Hypothalamus (tissue), 51 donors: Measurements from ENCODE around the gene PCDH15.

Experiments
- DNase-seq, 51 donors: peaks; one replicate each; lab custom pipeline; 2025; lab: John Stamatoyannopoulos, UW

PCDH15 gene

DNA sequence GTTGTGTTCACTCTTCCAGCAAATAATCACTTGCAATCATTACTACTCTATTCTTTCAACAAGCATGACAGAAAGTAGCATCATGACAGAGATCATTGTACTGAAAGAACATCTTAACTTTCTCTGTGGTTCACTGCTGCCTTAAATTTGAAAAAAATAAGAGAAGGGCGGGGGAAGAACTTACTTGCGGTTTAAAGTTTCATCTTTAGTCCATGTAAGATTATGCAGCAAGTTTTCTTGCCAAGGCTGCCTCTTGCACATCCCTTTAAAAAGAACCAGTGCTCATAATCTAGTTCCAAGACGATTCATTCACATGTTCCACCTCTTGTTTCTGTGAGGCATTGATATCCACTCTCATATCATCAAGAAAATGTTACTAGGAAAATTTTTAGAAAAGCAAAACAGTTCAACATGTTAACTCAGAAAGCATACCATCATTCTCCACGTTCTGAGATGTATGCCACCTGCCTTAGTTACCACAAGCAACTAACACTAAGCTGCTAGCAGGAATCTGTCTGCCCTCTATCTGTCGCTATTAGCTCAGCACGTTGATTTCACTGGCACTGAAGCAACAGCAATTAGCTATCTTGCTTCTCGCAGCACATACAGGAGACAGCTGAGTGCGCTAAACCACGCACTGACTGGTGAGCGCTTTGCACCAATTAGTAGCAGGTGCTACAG, at the start of gene PCDH15:
Gene PCDH15, minus strand, starts transcription at position 491 of the 681 bp plus-strand sequence. CDS start 136,969 bp downstream, outside the sequence.
- peak in 32 of 51 donors; percentile 1 to 58 (median 13) for DNase-seq

DNA sequence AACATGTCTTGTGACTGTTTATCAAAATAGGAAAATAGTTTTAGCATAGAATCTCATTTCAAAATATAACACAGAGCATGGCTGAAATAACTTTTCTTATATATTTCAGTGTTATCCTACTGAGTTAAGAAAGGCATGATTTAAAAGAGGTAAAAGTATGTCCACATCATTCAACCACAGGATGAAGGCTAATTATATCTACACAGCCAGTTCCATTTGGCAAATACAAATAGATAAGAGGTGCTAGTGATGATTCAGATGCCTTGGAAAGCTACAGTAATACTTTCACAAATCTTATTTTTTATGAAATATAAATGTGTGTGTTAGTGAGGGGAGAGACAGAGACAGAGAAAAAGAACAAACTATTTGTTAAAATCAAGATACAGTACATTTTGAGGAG, 42.9 kb upstream of the PCDH15 start:
- DNase-seq: no peak

GRCh38 chr10:54843085-54843646, 42.1 kb upstream of the PCDH15 start:
- no peak for DNase-seq

DNA sequence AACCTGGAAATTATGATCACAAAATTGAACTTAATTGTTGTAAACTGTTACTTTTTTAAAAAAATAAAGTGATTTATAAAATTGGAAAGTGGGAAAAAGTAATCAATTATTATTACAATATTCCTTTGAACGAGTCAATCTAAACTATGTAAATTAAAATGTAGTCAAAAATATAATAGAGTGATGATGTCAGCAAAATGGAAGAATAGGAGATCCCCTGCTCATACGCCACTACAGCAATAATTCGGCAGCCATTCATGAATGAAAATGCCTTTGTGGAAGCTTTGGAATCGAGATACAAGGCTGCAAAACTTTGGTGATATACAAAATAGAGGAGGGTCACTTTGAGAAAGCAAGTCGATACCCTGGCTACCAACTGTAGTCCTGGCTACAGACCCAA, 36.4 kb upstream of the PCDH15 start:
- no peak for DNase-seq

DNA sequence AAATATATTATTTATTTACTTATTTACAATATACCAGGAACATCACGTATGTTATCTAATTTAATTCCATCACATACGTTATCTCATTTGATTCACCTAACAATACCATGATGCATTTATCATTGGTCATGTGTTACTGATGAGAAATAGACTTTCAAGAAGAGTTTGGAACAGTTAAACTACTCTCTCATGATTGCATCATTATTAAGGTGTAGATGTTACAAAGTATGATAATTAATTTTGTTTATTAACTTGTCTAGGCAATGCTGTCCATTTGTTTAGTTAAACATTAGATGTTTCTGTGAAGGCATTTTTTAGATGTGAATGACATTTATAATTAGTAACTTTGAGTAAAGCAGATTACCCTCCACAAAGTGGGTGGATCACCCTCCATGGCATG, 32.0 kb upstream of the PCDH15 start:
- DNase-seq: no peak

GRCh38 chr10:54826994-54827560, 26.0 kb upstream of the PCDH15 start:
- no peak for DNase-seq

DNA sequence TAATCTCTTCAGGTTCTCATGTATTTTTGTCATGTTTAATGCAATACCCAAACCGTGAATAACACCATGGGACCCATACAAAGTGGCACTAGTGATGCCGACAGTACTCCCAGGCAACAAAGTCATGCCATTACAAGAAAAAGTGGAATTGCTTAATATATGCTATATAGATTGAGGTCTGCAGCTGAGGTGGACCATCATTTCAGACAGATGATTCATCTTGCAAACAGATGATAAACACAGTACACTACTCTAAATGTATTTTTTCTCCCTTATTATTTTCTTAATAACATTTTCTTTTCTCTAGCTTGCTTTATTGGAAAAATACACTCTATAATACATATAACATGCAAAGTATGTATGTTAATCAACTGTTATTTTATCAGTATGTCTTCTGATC, 14.6 kb upstream of the PCDH15 start:
- no peak for DNase-seq

- DNase-seq: no peak
Observed at GRCh38 chr10:54808186-54808935, 7.3 kb upstream of the PCDH15 start.

DNA sequence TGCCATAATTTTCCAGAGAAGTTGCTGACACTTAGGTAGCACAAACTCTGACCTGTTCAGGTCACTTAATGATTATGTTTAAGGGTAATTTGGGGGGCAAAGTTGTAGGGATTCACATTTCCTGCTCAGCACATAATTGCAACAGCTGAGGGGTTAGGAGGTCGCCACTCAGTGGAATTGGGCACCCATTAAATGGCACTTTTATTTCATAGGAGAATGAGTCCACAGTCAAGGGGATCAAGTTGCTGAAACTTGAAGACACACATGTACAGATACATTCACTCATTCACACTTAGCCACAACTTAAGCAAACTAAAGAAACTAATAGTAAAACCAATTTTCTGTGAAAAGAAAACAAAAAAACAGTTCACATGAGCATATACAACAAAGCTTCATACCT, 1.5 kb downstream of the PCDH15 start:
- DNase-seq: no peak

GRCh38 chr10:54797636-54798321, 3.3 kb downstream of the PCDH15 start:
- no peak for DNase-seq

- DNase-seq: no peak
Observed at GRCh38 chr10:54796881-54797280, 4.2 kb downstream of the PCDH15 start.

DNA sequence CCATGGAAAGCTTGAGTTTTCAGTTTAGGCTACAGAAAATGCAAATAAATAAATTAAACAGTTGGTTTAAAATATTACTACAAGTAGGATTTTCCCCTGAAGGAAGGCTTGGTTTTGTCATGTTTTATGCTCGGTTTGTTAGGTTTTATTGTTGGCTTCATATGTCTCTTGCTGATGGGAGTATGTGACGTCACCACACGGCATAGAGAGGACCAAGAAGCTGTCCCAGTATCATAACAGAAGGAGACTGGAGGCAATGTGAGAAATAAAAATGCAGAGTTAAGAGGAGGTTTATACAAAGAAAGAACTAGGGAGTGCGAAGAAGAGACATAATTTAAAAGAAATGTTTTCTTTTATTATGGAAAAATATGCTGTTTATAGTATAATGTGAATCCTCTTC, 24.4 kb downstream of the PCDH15 start:
- no peak for DNase-seq

GRCh38 chr10:54772468-54773122, 28.4 kb downstream of the PCDH15 start:
- no peak for DNase-seq

GRCh38 chr10:54769051-54769450, 32.0 kb downstream of the PCDH15 start:
- DNase-seq: no peak

DNA sequence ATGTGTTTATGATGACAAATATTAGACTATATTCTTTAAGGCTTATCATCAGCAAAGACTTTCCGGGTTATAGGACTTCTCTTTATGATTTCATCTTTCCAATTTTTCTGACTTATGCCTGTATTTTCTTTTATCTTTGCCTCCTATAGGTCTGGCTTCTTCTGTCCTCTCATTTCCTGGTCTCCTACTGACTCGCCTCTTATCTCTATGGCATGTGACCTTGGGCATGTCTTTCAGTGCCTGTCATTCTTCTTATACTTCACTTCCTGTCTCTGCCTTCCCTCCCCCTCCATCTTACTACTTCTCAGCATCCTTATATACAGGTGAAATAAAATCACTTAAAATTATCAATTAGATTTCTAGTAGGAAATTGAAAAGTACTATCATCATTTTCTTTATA, 42.2 kb downstream of the PCDH15 start:
- no peak for DNase-seq

DNA sequence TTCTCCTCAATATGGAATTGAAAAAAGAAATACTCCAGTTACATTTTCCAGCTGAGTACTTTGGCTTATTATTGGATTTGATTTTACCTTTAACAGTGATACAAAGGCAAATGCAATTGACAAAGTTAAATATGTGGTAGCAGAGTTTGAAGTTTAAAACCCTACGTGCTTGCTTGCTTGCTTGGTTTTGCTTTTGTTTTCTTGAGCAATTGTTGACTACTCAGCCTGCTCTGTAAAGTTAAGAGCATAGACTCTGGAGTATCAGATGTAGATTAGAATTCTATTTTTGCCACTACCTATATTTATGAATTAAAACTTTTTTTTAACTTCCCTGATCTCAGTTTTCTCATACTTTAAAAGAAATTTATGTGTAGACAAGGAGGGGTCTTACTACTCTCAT, 51.4 kb downstream of the PCDH15 start:
- no peak for DNase-seq

DNA sequence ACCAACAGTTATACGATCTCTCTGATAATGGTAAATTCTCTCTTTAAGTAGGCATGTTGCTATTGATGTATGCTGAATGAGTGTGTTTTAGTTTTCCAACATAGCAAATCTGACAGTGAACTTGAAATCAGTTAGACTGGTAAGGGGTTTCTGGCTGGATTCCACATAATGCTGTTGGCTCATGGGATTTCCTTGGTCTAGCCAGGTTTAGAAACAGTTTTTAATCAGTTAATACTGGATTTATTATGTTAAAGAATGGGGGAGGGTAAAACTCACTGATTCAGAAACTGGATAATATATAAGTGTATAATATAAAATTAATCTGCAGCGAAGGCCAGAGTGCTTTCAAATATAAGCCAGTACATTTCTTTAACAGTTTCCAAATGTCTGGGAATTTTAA, 55.6 kb downstream of the PCDH15 start:
- DNase-seq: no peak

- no peak for DNase-seq
Observed at GRCh38 chr10:54742416-54742815, 58.6 kb downstream of the PCDH15 start.

GRCh38 chr10:54728511-54728910, 72.5 kb downstream of the PCDH15 start:
- DNase-seq: no peak

GRCh38 chr10:54722075-54722474, 79.0 kb downstream of the PCDH15 start:
- no peak for DNase-seq

- no peak for DNase-seq
Observed at GRCh38 chr10:54710918-54711317, 90.1 kb downstream of the PCDH15 start.
